ENCODE results near the gene UBA1. TPM values are rescaled to one million over a fixed set of nuclear protein-coding genes. Genes with fewer than 3 reads are reported as not detected.
A peak's percentile ranks its signal among the peaks of the same experiment; 100 is the strongest.

The UBA1 gene
- total RNA-seq, 1 donor from 2014 or later: 168 TPM

DNA sequence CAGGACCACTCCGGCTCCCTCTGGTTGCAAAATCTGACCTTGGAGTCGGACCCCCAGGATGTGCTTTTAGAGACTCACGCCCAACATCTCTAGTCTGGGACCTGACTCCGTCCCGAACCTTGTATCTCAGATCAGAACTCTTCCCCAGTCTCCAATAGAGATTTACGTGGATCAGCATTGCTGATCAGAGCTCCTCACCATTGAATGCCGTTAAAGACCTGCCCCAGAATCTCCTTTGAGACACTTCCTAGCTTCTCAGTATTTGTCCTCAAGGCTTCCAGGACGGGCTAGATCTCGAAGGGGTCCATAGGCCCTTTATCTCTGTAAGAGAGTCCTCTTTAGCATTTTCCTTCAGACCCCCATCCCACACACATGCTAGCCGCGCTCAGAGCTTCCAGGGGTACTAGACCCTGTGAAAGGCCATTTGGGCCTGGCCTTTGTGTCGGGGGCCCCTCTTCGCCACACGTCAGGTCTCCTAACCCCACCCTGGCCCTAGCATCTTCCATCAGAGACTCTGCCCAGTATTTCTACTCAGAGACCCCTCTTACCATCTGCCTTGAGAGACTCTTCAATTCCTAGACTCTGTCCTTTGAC lies 662 bp downstream of the UBA1 start:
- Histone ChIP-seq H3K4me1 (peaks cover 50% of the 10 kb centered on the region), H3K36me3 (peaks cover 0 to 12% of the 10 kb centered on the region in 2 donors), H3K9me3 (no peaks in the 10 kb centered on the region), H3K27me3 (no peaks in the 10 kb centered on the region), H3K27ac (peak overlapping the region; percentile 97), H3K4me3 (peak overlapping the region; percentile 87 to 94)
- intact Hi-C loops (cut with DNase I): loop anchor here (10.0 kb wide), 1 partner anchor 331 kb away; no protein-coding TSS in a partner anchor
- TF ChIP-seq POLR2AphosphoS5 (IDR thresholded peaks at IDR 0.05; ENCODE audit: insufficient read depth in 1 of 2, low read depth in 1 of 2): no peak
- no peak for TF ChIP-seq POLR2A (IDR thresholded peaks at IDR 0.05)
- DNase-seq (ENCODE audit: extremely low spot score in 2 of 2): no peak

DNA sequence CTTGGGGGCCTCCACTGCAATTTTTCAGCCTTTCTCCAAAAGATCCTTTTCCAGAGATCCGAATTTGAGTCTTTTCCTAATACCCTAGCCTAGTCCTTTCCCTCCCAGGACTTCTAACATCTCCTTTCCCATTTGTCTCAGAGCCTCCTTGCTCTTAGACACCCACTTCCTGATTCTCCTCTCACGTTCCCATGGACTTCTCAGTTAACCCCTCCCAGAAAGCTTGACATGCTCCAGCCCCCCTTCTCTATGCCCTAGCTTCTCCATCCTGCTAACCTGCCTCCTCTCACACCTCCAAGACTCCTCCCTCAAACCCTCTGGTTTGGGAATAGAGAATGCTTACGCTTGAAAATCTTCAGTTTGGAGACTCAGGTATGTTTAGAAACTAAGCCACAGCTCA lies 2.5 kb downstream of the UBA1 start:
- TF ChIP-seq POLR2AphosphoS5 (IDR thresholded peaks at IDR 0.05; ENCODE audit: insufficient read depth in 1 of 2, low read depth in 1 of 2) (no peak), POLR2A (IDR thresholded peaks at IDR 0.05) (no peak)
- TF ChIP-seq, protein P1, sequence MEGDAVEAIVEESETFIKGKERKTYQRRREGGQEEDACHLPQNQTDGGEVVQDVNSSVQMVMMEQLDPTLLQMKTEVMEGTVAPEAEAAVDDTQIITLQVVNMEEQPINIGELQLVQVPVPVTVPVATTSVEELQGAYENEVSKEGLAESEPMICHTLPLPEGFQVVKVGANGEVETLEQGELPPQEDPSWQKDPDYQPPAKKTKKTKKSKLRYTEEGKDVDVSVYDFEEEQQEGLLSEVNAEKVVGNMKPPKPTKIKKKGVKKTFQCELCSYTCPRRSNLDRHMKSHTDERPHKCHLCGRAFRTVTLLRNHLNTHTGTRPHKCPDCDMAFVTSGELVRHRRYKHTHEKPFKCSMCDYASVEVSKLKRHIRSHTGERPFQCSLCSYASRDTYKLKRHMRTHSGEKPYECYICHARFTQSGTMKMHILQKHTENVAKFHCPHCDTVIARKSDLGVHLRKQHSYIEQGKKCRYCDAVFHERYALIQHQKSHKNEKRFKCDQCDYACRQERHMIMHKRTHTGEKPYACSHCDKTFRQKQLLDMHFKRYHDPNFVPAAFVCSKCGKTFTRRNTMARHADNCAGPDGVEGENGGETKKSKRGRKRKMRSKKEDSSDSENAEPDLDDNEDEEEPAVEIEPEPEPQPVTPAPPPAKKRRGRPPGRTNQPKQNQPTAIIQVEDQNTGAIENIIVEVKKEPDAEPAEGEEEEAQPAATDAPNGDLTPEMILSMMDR (IDR thresholded peaks at IDR 0.05): no peak
- DNase-seq (ENCODE audit: extremely low spot score in 2 of 2): no peak
- Histone ChIP-seq H3K4me1 (peaks cover 50% of the 10 kb centered on the region), H3K36me3 (peaks cover 5 to 30% of the 10 kb centered on the region in 2 donors), H3K9me3 (no peaks in the 10 kb centered on the region), H3K4me3 (peak overlapping the region in 1 of 2 donors; percentile 15), H3K27ac (no peak overlapping the region), H3K27me3 (no peaks in the 10 kb centered on the region)
- intact Hi-C loops (cut with DNase I): loop anchor here (10.0 kb wide), 1 partner anchor 329 kb away; no protein-coding TSS in a partner anchor

DNA sequence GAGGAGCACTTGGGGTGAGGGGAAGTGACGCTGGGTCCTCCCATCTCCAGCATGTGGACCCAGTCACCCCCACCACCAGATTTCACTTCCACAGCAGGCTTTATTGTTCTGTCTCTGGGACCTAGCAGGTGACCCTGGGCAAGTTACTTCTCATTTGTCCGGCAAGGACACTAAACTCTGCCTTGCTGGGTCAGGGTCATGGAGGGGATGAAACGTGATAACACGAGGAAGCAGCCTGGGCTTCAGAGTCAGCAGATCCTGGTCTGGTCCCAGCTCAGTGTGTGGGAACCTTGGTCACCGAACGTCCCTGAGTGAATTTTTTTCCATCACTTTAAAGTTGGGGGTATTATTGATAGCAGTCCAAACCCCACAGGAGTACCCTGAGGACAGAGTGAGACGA lies 3.9 kb downstream of the UBA1 start:
- no peak for DNase-seq (ENCODE audit: extremely low spot score in 2 of 2)

DNA sequence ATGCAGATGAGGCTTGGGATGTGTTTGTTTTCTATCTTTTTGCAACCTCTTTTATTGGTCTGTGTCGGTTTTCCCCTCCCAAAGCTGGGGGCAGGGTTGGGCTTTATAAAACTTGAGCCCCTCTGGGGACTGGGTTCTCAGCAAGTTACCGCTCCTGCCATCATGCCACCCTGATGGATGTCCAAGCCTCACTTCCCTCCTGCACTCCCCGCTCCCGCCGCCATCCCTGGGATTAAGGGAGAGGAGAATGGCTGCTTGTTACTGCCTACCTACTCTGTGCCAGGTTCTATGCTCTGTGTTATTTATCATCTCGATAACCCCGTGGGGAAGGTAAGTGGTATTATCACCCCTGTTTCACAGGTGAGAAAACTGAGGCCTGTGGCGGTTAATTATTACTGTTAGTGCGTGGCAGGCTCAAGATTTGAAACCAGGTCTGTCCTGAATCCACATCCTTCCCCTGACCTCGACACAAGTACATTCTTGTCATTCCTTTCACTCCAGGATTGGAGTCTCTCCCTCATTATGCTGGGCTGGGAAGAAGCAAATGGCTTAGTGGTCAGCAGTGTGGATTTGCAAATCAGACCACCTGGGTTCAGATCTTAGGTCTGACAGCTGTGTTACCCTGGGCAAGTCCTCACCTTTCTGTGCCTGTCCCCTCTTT lies 4.5 kb downstream of the UBA1 start:
- intact Hi-C loops (cut with DNase I): loop anchor here (10.0 kb wide), 1 partner anchor 327 kb away; no protein-coding TSS in a partner anchor
- DNase-seq (ENCODE audit: extremely low spot score in 2 of 2): no peak
- peaks cover 5 to 50% of the 10 kb centered on the region in 2 donors for H3K36me3 ChIP-seq
- H3K4me3 ChIP-seq: no peak overlapping the region
- H3K9me3 ChIP-seq: no peaks in the 10 kb centered on the region
- H3K4me1 ChIP-seq: peaks cover 50% of the 10 kb centered on the region
- peak overlapping the region; percentile 2 for H3K27ac ChIP-seq
- TF ChIP-seq, protein P1 (IDR thresholded peaks at IDR 0.05): no peak
- TF ChIP-seq POLR2AphosphoS5 (IDR thresholded peaks at IDR 0.05; ENCODE audit: insufficient read depth in 1 of 2, low read depth in 1 of 2) (no peak), POLR2A (IDR thresholded peaks at IDR 0.05) (no peak)
- no peaks in the 10 kb centered on the region for H3K27me3 ChIP-seq

More for the DNA sequence above, 3.9 kb downstream of the UBA1 start:
- no peaks in the 10 kb centered on the region for H3K27me3 ChIP-seq
- TF ChIP-seq, protein P1 (IDR thresholded peaks at IDR 0.05): no peak
- no peak for TF ChIP-seq POLR2A (IDR thresholded peaks at IDR 0.05)
- no peak for TF ChIP-seq POLR2AphosphoS5 (IDR thresholded peaks at IDR 0.05; ENCODE audit: insufficient read depth in 1 of 2, low read depth in 1 of 2)
- no peak overlapping the region for H3K27ac ChIP-seq
- no peak overlapping the region for H3K4me3 ChIP-seq
- H3K36me3 ChIP-seq: peaks cover 5 to 44% of the 10 kb centered on the region in 2 donors
- intact Hi-C loops (cut with DNase I): loop anchor here (10.0 kb wide), 1 partner anchor 327 kb away; no protein-coding TSS in a partner anchor
- H3K4me1 ChIP-seq: peaks cover 50% of the 10 kb centered on the region
- H3K9me3 ChIP-seq: no peaks in the 10 kb centered on the region

DNA sequence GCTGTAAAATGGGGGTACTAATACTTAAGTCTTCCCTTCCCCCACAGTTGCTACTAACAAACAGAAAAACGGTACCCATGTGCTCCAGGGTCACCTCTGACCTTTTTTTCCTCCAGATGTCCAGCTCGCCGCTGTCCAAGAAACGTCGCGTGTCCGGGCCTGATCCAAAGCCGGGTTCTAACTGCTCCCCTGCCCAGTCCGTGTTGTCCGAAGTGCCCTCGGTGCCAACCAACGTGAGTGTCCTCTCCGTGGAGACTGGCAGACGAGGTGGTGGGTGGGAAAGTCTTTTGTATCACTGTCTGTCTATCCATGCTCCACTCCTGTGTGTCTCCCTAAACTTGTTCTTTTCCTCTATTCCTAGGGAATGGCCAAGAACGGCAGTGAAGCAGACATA lies 5.1 kb downstream of the UBA1 start:
- Histone ChIP-seq H3K27ac (peak overlapping the region; percentile 2), H3K4me1 (peaks cover 50% of the 10 kb centered on the region), H3K9me3 (no peaks in the 10 kb centered on the region), H3K36me3 (peaks cover 5 to 56% of the 10 kb centered on the region in 2 donors), H3K4me3 (no peak overlapping the region), H3K27me3 (no peaks in the 10 kb centered on the region)
- no peak for TF ChIP-seq POLR2A (IDR thresholded peaks at IDR 0.05)
- no peak for TF ChIP-seq POLR2AphosphoS5 (IDR thresholded peaks at IDR 0.05; ENCODE audit: insufficient read depth in 1 of 2, low read depth in 1 of 2)
- TF ChIP-seq, protein P1 (IDR thresholded peaks at IDR 0.05): no peak
- no peak for DNase-seq (ENCODE audit: extremely low spot score in 2 of 2)
- intact Hi-C loops (cut with DNase I): loop anchor here (10.0 kb wide), 1 partner anchor 326 kb away; no protein-coding TSS in a partner anchor

Data from vagina (tissue), 2 donors.